Natural killer cell (primary cell): Measurements from ENCODE around the gene CLDN19. TPM values are rescaled to one million over a fixed set of nuclear protein-coding genes. Genes with fewer than 3 reads are reported as not detected.

ENCODE experiments used
- ATAC-seq, 3 donors: fragments of 150-1000 bp in 2 of 3; fragments of 200-7000 bp in 1 of 3; cut with Tn5 transposase; 1 replicate in 1 of 3; 2 replicates in 2 of 3; pipeline ENCODE4 v1.10.0; 2021; ENCODE audit warnings: mild to moderate bottlenecking in 2 of 3, moderate library complexity in 2 of 3
- DNase-seq, 2 donors: peaks; one replicate each; pipeline versions ENCODE4 v3.0.0 to v3.0.0-alpha.2; 2013 to 2021; ENCODE audit warnings: mixed read lengths in 1 of 2
- H3K27ac ChIP-seq: one replicate; pipeline ENCODE4 v1.5.1; 2013; ENCODE audit warnings: mild to moderate bottlenecking, low read length
- H3K27me3 ChIP-seq: one replicate; pipeline ENCODE4 v1.6.1; 2013; ENCODE audit warnings: low read length; ENCODE audit not compliant: control insufficient read depth, insufficient read depth
- H3K36me3 ChIP-seq: one replicate; pipeline ENCODE4 v1.6.1; 2013; ENCODE audit warnings: low read length; ENCODE audit not compliant: control insufficient read depth, insufficient read depth
- H3K4me1 ChIP-seq: one replicate; pipeline ENCODE4 v1.6.1; 2013; ENCODE audit warnings: low read length; ENCODE audit not compliant: control insufficient read depth, insufficient read depth
- H3K4me3 ChIP-seq: one replicate; pipeline ENCODE4 v1.5.1; 2013; ENCODE audit warnings: low read length
- H3K9me3 ChIP-seq: one replicate; pipeline ENCODE4 v1.6.1; 2013; ENCODE audit warnings: low read length; ENCODE audit not compliant: control insufficient read depth, insufficient read depth
- H3K27ac Mint-ChIP-seq, 2 donors: one replicate each; pipeline ENCODE4 v1.8.0; 2022; ENCODE audit warnings: mild to moderate bottlenecking in 2 of 2, mixed read lengths in 2 of 2, moderate library complexity in 1 of 2
- H3K27me3 Mint-ChIP-seq, 2 donors: one replicate each; pipeline ENCODE4 v1.8.0; 2022; ENCODE audit warnings: low read depth in 2 of 2, mixed read lengths in 2 of 2
- H3K36me3 Mint-ChIP-seq: one replicate; pipeline ENCODE4 v1.8.0; 2022; ENCODE audit warnings: mixed read lengths
- H3K4me1 Mint-ChIP-seq, 2 donors: one replicate each; pipeline ENCODE4 v1.8.0; 2022; ENCODE audit warnings: mixed read lengths in 2 of 2
- H3K4me3 Mint-ChIP-seq: one replicate; pipeline ENCODE4 v1.8.0; 2022; ENCODE audit warnings: mild to moderate bottlenecking, moderate library complexity, mixed read lengths
- H3K9me3 Mint-ChIP-seq, 2 donors: one replicate each; pipeline ENCODE4 v1.8.0; 2022; ENCODE audit warnings: mixed read lengths in 2 of 2
- WGBS: methylation state at CpG from one replicate; pipeline ENCODE4 v1.1.7; 2013; ENCODE audit warnings: missing lambda C conversion rate; ENCODE audit not compliant: insufficient coverage; 5-methylcytosine and 5-hydroxymethylcytosine counted together
- intact Hi-C: fragments of 100-400 bp; cut with micrococcal nuclease; formaldehyde crosslinking; loops from one replicate; pipeline ENCODE4 v1.14.2; 2022
- total RNA-seq, 4 donors: library from RNA; stranded (reverse); fragments of 120-200 nt in 1 of 4; gene quantifications; one replicate each; pipeline versions ENCODE4 v1.2.3 to v1.2.4, GENCODE V29; 2013 to 2022
- TF ChIP-seq, protein P1 (sequence below): fragments of 200-600 bp; IDR thresholded peaks from one replicate; pipeline ENCODE4 v1.8.0; 2022; ENCODE audit warnings: antibody characterized with exemption

Gene CLDN19
- total RNA-seq, 3 donors from 2014 or later (not counting 1 experiment from before 2014, with no cell fraction given), result not detected

DNA sequence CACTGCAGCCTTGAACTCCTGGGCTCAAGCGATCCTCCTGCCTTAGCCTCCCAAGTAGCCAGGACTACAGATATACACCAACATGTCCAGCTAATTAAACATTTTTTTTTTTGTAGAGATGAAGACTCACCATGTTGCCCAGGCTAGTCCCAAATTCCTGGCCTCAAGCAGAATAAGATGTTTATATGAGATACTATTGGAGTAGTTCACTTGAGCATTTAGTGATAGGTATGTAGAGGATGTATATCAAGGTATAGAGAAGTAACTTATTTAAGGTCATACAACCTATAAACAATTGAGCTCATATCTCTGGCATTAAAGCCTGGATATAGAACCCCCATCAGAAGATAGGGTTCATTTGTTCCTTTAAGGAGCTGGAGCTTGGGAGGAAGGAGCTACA, 40.1 kb upstream of the CLDN19 start:
- TF ChIP-seq, protein P1, sequence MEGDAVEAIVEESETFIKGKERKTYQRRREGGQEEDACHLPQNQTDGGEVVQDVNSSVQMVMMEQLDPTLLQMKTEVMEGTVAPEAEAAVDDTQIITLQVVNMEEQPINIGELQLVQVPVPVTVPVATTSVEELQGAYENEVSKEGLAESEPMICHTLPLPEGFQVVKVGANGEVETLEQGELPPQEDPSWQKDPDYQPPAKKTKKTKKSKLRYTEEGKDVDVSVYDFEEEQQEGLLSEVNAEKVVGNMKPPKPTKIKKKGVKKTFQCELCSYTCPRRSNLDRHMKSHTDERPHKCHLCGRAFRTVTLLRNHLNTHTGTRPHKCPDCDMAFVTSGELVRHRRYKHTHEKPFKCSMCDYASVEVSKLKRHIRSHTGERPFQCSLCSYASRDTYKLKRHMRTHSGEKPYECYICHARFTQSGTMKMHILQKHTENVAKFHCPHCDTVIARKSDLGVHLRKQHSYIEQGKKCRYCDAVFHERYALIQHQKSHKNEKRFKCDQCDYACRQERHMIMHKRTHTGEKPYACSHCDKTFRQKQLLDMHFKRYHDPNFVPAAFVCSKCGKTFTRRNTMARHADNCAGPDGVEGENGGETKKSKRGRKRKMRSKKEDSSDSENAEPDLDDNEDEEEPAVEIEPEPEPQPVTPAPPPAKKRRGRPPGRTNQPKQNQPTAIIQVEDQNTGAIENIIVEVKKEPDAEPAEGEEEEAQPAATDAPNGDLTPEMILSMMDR, result no peak
- DNase-seq (no peak), ATAC-seq (no peak)
- Histone ChIP-seq H3K36me3 (peaks cover 38% of the 10 kb centered on the region), H3K4me1 (peaks cover 8% of the 10 kb centered on the region), H3K9me3 (no peaks in the 10 kb centered on the region), H3K4me3 (no peak overlapping the region), H3K27me3 (no peaks in the 10 kb centered on the region), H3K27ac (no peak overlapping the region)
- H3K27me3 Mint-ChIP-seq, result no peaks in the 10 kb centered on the region
- peaks cover 16% of the 10 kb centered on the region for H3K36me3 Mint-ChIP-seq
- intact Hi-C loops, result no loop called here
- H3K27ac Mint-ChIP-seq, result peak overlapping the region in 1 of 2 donors; percentile 14
- peaks cover 21% of the 10 kb centered on the region in 2 donors for H3K4me1 Mint-ChIP-seq
- no peak overlapping the region for H3K4me3 Mint-ChIP-seq
- 100% methylated on average over 1 of the region's 1 CpG for WGBS
- no peaks in the 10 kb centered on the region for H3K9me3 Mint-ChIP-seq

DNA sequence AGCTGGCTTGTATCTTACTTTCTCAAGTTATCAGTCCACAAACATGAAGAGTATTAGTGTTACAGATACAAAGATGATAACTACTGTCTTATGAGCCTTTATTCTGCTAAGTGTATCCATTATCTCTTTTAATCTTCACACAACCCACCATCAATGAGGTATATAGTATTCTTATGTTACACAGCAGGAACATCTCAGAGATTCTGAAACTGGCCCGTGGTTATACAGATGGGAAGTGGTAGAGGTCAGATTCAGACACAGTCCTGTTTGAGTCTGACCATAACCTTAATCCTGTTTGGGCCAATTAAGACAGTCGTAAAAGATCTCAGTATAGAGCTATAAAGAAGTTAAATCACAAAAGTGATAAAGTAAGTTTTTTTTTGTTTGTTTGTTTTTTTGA, 39.7 kb upstream of the CLDN19 start:
- H3K9me3 Mint-ChIP-seq, result no peaks in the 10 kb centered on the region
- Histone ChIP-seq H3K9me3 (no peaks in the 10 kb centered on the region), H3K27ac (no peak overlapping the region), H3K4me1 (peaks cover 3% of the 10 kb centered on the region), H3K36me3 (peaks cover 43% of the 10 kb centered on the region), H3K27me3 (no peaks in the 10 kb centered on the region), H3K4me3 (no peak overlapping the region)
- TF ChIP-seq, protein P1, result no peak
- DNase-seq (no peak), ATAC-seq (no peak)
- intact Hi-C loops, result loop anchor here (2.0 to 10.0 kb wide), 2 partner anchors 135 to 293 kb away; no protein-coding TSS in a partner anchor
- peak overlapping the region in 1 of 2 donors; percentile 14 for H3K27ac Mint-ChIP-seq
- no peak overlapping the region for H3K4me3 Mint-ChIP-seq
- peaks cover 16% of the 10 kb centered on the region for H3K36me3 Mint-ChIP-seq
- no peaks in the 10 kb centered on the region for H3K27me3 Mint-ChIP-seq
- 53% methylated on average over 2 of the region's 2 CpGs for WGBS
- peaks cover 16 to 17% of the 10 kb centered on the region in 2 donors for H3K4me1 Mint-ChIP-seq

DNA sequence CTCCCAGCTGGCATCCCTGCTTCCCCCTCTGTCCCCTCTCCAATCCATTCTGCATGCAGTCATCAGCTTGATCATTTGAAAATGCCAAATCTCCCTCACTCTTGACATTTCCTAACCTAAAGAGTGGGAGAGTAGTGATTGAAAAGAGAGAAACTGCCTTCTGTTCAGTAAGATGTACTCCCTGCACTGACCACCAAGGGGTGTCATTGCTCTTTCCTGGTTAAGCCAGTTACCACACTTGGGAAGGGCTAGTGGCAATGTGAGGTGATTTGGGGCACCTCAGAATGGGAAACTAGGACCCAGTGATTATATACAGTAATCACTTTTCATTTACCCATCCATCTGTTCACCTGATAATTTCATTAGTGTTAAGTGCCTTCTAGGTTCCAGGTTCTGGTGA, 37.8 kb upstream of the CLDN19 start:
- Histone ChIP-seq H3K36me3 (peaks cover 48% of the 10 kb centered on the region), H3K9me3 (no peaks in the 10 kb centered on the region), H3K4me3 (no peak overlapping the region), H3K27ac (no peak overlapping the region), H3K4me1 (no peaks in the 10 kb centered on the region), H3K27me3 (no peaks in the 10 kb centered on the region)
- H3K27me3 Mint-ChIP-seq, result no peaks in the 10 kb centered on the region
- TF ChIP-seq, protein P1, result peak; percentile 38
- DNase-seq (peak in 1 of 2 donors; percentile 61), ATAC-seq (peak in 2 of 3 donors; percentile 61 to 69)
- H3K36me3 Mint-ChIP-seq, result peaks cover 16% of the 10 kb centered on the region
- H3K9me3 Mint-ChIP-seq, result no peaks in the 10 kb centered on the region
- H3K4me1 Mint-ChIP-seq, result peaks cover 11 to 12% of the 10 kb centered on the region in 2 donors
- no peak overlapping the region for H3K4me3 Mint-ChIP-seq
- H3K27ac Mint-ChIP-seq, result peak overlapping the region in 1 of 2 donors; percentile 35
- intact Hi-C loops, result loop anchor here (2.0 to 10.0 kb wide), 2 partner anchors 137 to 295 kb away; no protein-coding TSS in a partner anchor

DNA sequence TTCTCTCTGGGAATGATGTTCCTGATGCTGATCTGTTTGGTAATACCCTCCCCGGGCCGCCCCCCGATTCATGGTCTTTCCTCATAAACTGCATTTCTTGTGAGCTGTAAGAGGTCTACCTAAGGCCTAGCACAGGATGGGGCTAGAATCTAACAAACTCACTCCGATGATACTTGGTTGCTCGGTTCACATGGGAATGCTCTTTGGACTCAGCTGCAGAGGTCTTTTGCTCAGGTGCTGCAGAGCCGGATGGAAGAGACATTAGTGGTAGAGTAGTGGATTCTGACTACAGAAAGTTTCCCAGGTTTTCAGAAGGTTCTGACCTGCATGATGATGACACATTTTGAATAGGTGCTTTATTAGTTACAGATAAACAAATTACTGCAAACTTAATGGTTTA, 36.5 kb upstream of the CLDN19 start:
- Histone ChIP-seq H3K4me3 (no peak overlapping the region), H3K36me3 (peaks cover 45% of the 10 kb centered on the region), H3K27me3 (no peaks in the 10 kb centered on the region), H3K4me1 (no peaks in the 10 kb centered on the region), H3K27ac (no peak overlapping the region), H3K9me3 (no peaks in the 10 kb centered on the region)
- 96% methylated on average over 6 of the region's 6 CpGs for WGBS
- intact Hi-C loops, result loop anchor here (10.0 kb wide), 1 partner anchor 138 kb away; no protein-coding TSS in a partner anchor
- TF ChIP-seq, protein P1, result no peak
- Mint-ChIP-seq H3K4me3 (no peak overlapping the region), H3K36me3 (peaks cover 16% of the 10 kb centered on the region), H3K9me3 (no peaks in the 10 kb centered on the region), H3K27ac (no peak overlapping the region), H3K27me3 (no peaks in the 10 kb centered on the region), H3K4me1 (peaks cover 17 to 20% of the 10 kb centered on the region in 2 donors)
- DNase-seq (no peak), ATAC-seq (no peak)
